Measurements from ENCODE around the gene MAN1B1.

MAN1B1 gene

GRCh38 chr9:137086531-137087408 is at the start of gene MAN1B1:
Gene MAN1B1, plus strand, starts transcription at chr9:137086985. Its CDS starts 15 bp downstream, at chr9:137087000.
- no peak for TF ChIP-seq CTCF (IDR thresholded peaks at IDR 0.05; ENCODE audit: low read depth, low read length, missing control alignments)
- H3K4me3 ChIP-seq (ENCODE audit: low read depth, low read length): peak within 1 kb of the TSS; percentile 82
- in situ Hi-C loops (cut with HindIII; ENCODE audit: low sequenced_read_pairs): no loop called here
- DNase-seq (ENCODE audit: low read depth): peak; percentile 94

- in situ Hi-C loops (cut with HindIII; ENCODE audit: low sequenced_read_pairs): loop anchor here (25.0 kb wide), 1 partner anchor 250 kb away; the partner anchor contains the start of genes CCDC183 and TMEM141
- TF ChIP-seq CTCF (IDR thresholded peaks at IDR 0.05; ENCODE audit: low read depth, low read length, missing control alignments): no peak
- no peak for DNase-seq (ENCODE audit: low read depth)
- H3K4me3 ChIP-seq (ENCODE audit: low read depth, low read length): no peak overlapping the region
Observed at GRCh38 chr9:137037035-137037434, 49.8 kb upstream of the MAN1B1 start.

- H3K4me3 ChIP-seq (ENCODE audit: low read depth, low read length): no peak overlapping the region
- in situ Hi-C loops (cut with HindIII; ENCODE audit: low sequenced_read_pairs): loop anchor here (25.0 kb wide), 1 partner anchor 250 kb away; the partner anchor contains the start of genes CCDC183 and TMEM141
- DNase-seq (ENCODE audit: low read depth): no peak
- TF ChIP-seq CTCF (IDR thresholded peaks at IDR 0.05; ENCODE audit: low read depth, low read length, missing control alignments): no peak
Observed at GRCh38 chr9:137037483-137037882, 49.3 kb upstream of the MAN1B1 start.

GRCh38 chr9:137038916-137039315 is 47.9 kb upstream of the MAN1B1 start:
- no peak for TF ChIP-seq CTCF (IDR thresholded peaks at IDR 0.05; ENCODE audit: low read depth, low read length, missing control alignments)
- in situ Hi-C loops (cut with HindIII; ENCODE audit: low sequenced_read_pairs): loop anchor here (25.0 kb wide), 1 partner anchor 252 kb away; the partner anchor contains the start of genes CCDC183 and TMEM141
- H3K4me3 ChIP-seq (ENCODE audit: low read depth, low read length): no peak overlapping the region
- DNase-seq (ENCODE audit: low read depth): no peak

GRCh38 chr9:137039611-137040366 is 47.0 kb upstream of the MAN1B1 start:
- no peak for TF ChIP-seq CTCF (IDR thresholded peaks at IDR 0.05; ENCODE audit: low read depth, low read length, missing control alignments)
- in situ Hi-C loops (cut with HindIII; ENCODE audit: low sequenced_read_pairs): loop anchor here (25.0 kb wide), 1 partner anchor 252 kb away; the partner anchor contains the start of genes CCDC183 and TMEM141
- H3K4me3 ChIP-seq (ENCODE audit: low read depth, low read length): no peak overlapping the region
- DNase-seq (ENCODE audit: low read depth): no peak

- no peak overlapping the region for H3K4me3 ChIP-seq (ENCODE audit: low read depth, low read length)
- in situ Hi-C loops (cut with HindIII; ENCODE audit: low sequenced_read_pairs): loop anchor here (25.0 kb wide), 1 partner anchor 253 kb away; the partner anchor contains the start of genes CCDC183 and TMEM141
- no peak for DNase-seq (ENCODE audit: low read depth)
- no peak for TF ChIP-seq CTCF (IDR thresholded peaks at IDR 0.05; ENCODE audit: low read depth, low read length, missing control alignments)
Observed at GRCh38 chr9:137040568-137040967, 46.2 kb upstream of the MAN1B1 start.
